GM23338 (cell line): ENCODE data around the gene EIF5A. TPM values are rescaled to one million over a fixed set of nuclear protein-coding genes. Genes with fewer than 3 reads are reported as not detected.

Experiments
- ATAC-seq: fragments of 200-7000 bp; cut with Tn5 transposase; 3 replicates; pipeline ENCODE4 v1.9.1; 2020
- DNase-seq: peaks from one replicate; pipeline ENCODE4 v3.0.0-alpha.2; 2015; ENCODE audit warnings: low spot score
- H2AFZ ChIP-seq: fragments of 200-600 bp; sonication (generic); 2 replicates; pipeline ENCODE4 v1.8.0; 2016; ENCODE audit warnings: antibody characterized with exemption, mild to moderate bottlenecking, moderate library complexity
- H3F3A ChIP-seq: fragments of 200-600 bp; sonication (generic); replicated peaks from 2 replicates; pipeline ENCODE4 v1.8.0; 2017; ENCODE audit warnings: antibody characterized with exemption, mixed run types, low read depth
- H3K27ac ChIP-seq: fragments of 200-600 bp; sonication (generic); 2 replicates; pipeline ENCODE4 v1.6.1; 2016; ENCODE audit warnings: low read depth
- H3K27me3 ChIP-seq: fragments of 200-600 bp; sonication (generic); 2 replicates; pipeline ENCODE4 v1.8.0; 2016; ENCODE audit warnings: mild to moderate bottlenecking, mixed run types, moderate library complexity; ENCODE audit not compliant: insufficient read depth
- H3K36me3 ChIP-seq: fragments of 200-600 bp; sonication (generic); 2 replicates; pipeline ENCODE4 v1.8.0; 2016; ENCODE audit warnings: mild to moderate bottlenecking; ENCODE audit not compliant: insufficient read depth
- H3K4me1 ChIP-seq: fragments of 200-600 bp; sonication (generic); 2 replicates; pipeline ENCODE4 v1.8.0; 2016; ENCODE audit warnings: mild to moderate bottlenecking, moderate library complexity; ENCODE audit not compliant: insufficient read depth
- H3K4me2 ChIP-seq: fragments of 200-600 bp; sonication (generic); 2 replicates; pipeline ENCODE4 v1.7.1; 2017; ENCODE audit warnings: mixed run types
- H3K4me3 ChIP-seq: fragments of 200-600 bp; sonication (generic); 2 replicates; pipeline ENCODE4 v1.6.1; 2016; ENCODE audit warnings: mixed run types
- H3K79me2 ChIP-seq: fragments of 200-600 bp; sonication (generic); replicated peaks from 2 replicates; pipeline ENCODE4 v1.8.0; 2017; ENCODE audit warnings: mild to moderate bottlenecking; ENCODE audit not compliant: insufficient read depth
- H3K9me2 ChIP-seq: fragments of 200-600 bp; sonication (generic); 2 replicates; pipeline ENCODE4 v1.8.0; 2017; ENCODE audit not compliant: insufficient read depth
- H4K20me1 ChIP-seq: fragments of 200-600 bp; sonication (generic); replicated peaks from 2 replicates; pipeline ENCODE4 v1.8.0; 2017; ENCODE audit warnings: mild to moderate bottlenecking; ENCODE audit not compliant: insufficient read depth
- H3K27ac Mint-ChIP-seq: 2 replicates; pipeline ENCODE4 v1.8.0; 2020; ENCODE audit warnings: inconsistent platforms, mild to moderate bottlenecking, moderate library complexity, mixed read lengths
- H3K27me3 Mint-ChIP-seq: 3 replicates; pipeline ENCODE4 v1.8.0; 2022; ENCODE audit warnings: low read depth, mild to moderate bottlenecking, moderate library complexity, mixed read lengths, inconsistent platforms; ENCODE audit not compliant: insufficient read depth, poor library complexity
- H3K36me3 Mint-ChIP-seq: 3 replicates; pipeline ENCODE4 v1.8.0; 2021; ENCODE audit warnings: low read depth, mild to moderate bottlenecking, inconsistent platforms, moderate library complexity, mixed read lengths
- H3K4me1 Mint-ChIP-seq: 3 replicates; pipeline ENCODE4 v1.8.0; 2020; ENCODE audit warnings: mild to moderate bottlenecking, inconsistent platforms, mixed read lengths
- H3K4me3 Mint-ChIP-seq: 3 replicates; pipeline ENCODE4 v1.8.0; 2021; ENCODE audit warnings: moderate library complexity, mild to moderate bottlenecking, inconsistent platforms, mixed read lengths
- H3K9me3 Mint-ChIP-seq: 3 replicates; pipeline ENCODE4 v1.8.0; 2020; ENCODE audit warnings: moderate library complexity, mild to moderate bottlenecking, inconsistent platforms, mixed read lengths
- EZH2phosphoT487 ChIP-seq: fragments of 200-600 bp; sonication (generic); IDR thresholded peaks from one replicate; pipeline ENCODE4 v1.8.1; 2018; ENCODE audit warnings: antibody characterized with exemption; ENCODE audit not compliant: unreplicated experiment
- JUNB ChIP-seq: IDR thresholded peaks from one replicate; pipeline ENCODE4 v1.6.1; 2016; ENCODE audit warnings: antibody characterized with exemption; ENCODE audit not compliant: unreplicated experiment
- NANOG ChIP-seq: IDR thresholded peaks from 2 replicates; pipeline ENCODE4 v1.6.1; 2016; ENCODE audit warnings: antibody characterized with exemption, borderline replicate concordance
- POLR2AphosphoS5 ChIP-seq: IDR thresholded peaks from 2 replicates; pipeline ENCODE4 v1.6.1; 2016; ENCODE audit warnings: antibody characterized with exemption, low read depth
- REST ChIP-seq: IDR thresholded peaks from one replicate; pipeline ENCODE4 v1.6.1; 2018; ENCODE audit warnings: antibody characterized with exemption; ENCODE audit not compliant: unreplicated experiment
- STAT1 ChIP-seq: IDR thresholded peaks from one replicate; pipeline ENCODE4 v1.6.1; 2016; ENCODE audit warnings: antibody characterized with exemption; ENCODE audit not compliant: unreplicated experiment
- ZNF114 ChIP-seq: fragments of 250-450 bp; sonication (Bioruptor Pico); IDR thresholded peaks from 2 replicates; pipeline ENCODE4 v1.5.0; 2020; ENCODE audit warnings: mild to moderate bottlenecking, moderate library complexity
- polyA plus RNA-seq: library from polyadenylated mRNA; unstranded; fragments of >200 nt; fragmentation: Nextera tagmentation; extraction: Ambion mirVana; gene quantifications from 2 replicates; pipeline ENCODE4 v1.2.1, GENCODE V29; 2016
- total RNA-seq: library from RNA; depleted of rRNA; stranded (reverse); fragments of >200 nt; shearing (Covaris generic); gene quantifications from 2 replicates; pipeline ENCODE4 v1.2.3, GENCODE V29; 2014

Gene EIF5A
- total and polyA plus RNA-seq, 2 experiments from 2014 or later: 833 to 1,562 TPM

DNA sequence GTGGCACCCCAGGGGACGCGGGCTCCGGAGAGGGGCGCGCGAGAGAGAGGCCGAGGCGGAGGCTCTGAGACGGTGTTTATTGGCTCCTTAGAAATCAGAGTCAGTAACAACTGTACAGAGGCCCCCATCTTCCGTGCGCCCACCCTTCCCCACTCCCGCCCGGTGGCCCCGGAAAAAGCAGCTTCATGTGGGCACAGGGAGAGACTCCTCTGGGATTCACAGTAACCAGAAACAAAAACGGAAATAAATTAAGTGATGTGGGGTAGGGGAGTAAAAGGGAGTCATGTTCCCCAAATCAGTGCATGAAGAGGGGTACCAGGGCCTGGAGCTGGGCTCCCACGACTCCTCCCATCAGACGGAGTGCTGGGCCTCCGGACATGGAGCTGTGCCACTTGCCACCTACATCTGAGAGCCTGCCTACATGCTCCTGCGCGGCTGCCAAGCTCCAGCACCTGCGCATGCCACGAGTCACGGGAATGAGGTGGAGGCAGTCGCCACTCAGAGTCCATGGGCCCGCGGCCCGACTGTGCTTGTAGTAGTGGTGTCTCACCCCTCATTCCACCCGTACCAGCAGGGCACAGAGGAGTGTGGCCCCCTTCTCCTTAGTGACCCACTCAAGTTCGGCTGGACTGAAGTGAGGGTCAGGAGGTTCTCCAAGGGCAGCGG is 8.3 kb downstream of the EIF5A start:
- peaks cover 25% of the 10 kb centered on the region for H3K27me3 Mint-ChIP-seq
- peak overlapping the region; percentile 91 for H3K27ac ChIP-seq
- H3K27me3 ChIP-seq: no peaks in the 10 kb centered on the region
- H3K4me3 ChIP-seq: peak overlapping the region; percentile 94
- no peaks in the 10 kb centered on the region for H3K9me2 ChIP-seq
- peaks cover 4% of the 10 kb centered on the region; the same call in 1 of the 3 replicates for H3K9me3 Mint-ChIP-seq
- peaks cover 57% of the 10 kb centered on the region for H3F3A ChIP-seq
- DNase-seq: no peak
- peak overlapping the region; percentile 81 for H3K4me3 Mint-ChIP-seq
- H3K36me3 Mint-ChIP-seq: peaks cover 77% of the 10 kb centered on the region
- H3K36me3 ChIP-seq: peaks cover 35% of the 10 kb centered on the region
- H3K79me2 ChIP-seq: peaks cover 16% of the 10 kb centered on the region
- H4K20me1 ChIP-seq: peaks cover 25% of the 10 kb centered on the region
- peaks cover 10% of the 10 kb centered on the region; the same call in 1 of the 2 replicates for H3K4me1 ChIP-seq
- peaks cover 37% of the 10 kb centered on the region for H3K4me1 Mint-ChIP-seq
- ATAC-seq: no peak; the same call in 2 of the 3 replicates
- H3K27ac Mint-ChIP-seq: peak overlapping the region; percentile 91
- peak overlapping the region; percentile 72; the same call in 1 of the 2 replicates for H2AFZ ChIP-seq
- TF ChIP-seq ZNF114 (CRISPR knock-in tag) (no peak), REST (no peak), JUNB (no peak), EZH2phosphoT487 (no peak), POLR2AphosphoS5 (no peak), NANOG (no peak)
- H3K4me2 ChIP-seq: peak overlapping the region; percentile 99

DNA sequence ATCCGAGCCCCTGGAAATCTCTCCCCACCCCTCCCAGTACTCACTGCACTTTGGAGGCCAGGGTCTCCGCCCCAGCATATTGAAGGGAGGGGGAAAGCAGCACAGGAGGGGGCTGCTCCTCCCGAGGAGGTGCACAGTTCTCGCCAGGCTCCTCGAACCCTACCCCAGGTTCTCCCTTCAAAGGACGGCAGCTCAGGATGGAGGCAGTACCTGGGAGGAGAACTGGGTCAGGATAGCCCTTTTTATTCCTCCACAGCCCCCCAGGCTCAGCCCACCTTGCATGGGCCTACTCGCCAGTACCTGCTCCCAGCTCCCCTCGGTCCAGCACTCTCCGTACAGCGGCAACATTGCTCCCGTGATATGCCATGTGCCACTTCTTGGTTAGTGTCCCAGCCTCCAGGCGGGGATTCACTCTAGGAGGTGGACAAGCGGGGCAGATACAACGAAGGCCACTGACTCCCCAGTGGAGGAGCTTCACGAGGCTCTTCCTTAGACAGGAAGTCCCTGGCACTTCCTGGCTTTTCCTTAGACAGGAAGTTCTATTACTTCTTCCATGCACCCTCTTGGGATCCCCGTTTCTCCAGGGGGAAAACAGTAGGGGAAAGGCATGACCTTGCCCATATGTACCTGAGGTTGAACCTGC is 9.9 kb downstream of the EIF5A start:
- DNase-seq (no peak), ATAC-seq (no peak)
- H3K9me3 Mint-ChIP-seq: no peaks in the 10 kb centered on the region
- peaks cover 30% of the 10 kb centered on the region for H3K36me3 ChIP-seq
- H3K27me3 ChIP-seq: no peaks in the 10 kb centered on the region
- H3K4me2 ChIP-seq: no peak overlapping the region
- no peak overlapping the region for H3K27ac Mint-ChIP-seq
- H3K4me3 Mint-ChIP-seq: peak overlapping the region; percentile 42; the same call in 1 of the 3 replicates
- no peak overlapping the region for H2AFZ ChIP-seq
- peaks cover 25% of the 10 kb centered on the region for H3K27me3 Mint-ChIP-seq
- H3F3A ChIP-seq: peaks cover 46% of the 10 kb centered on the region
- H4K20me1 ChIP-seq: peaks cover 13% of the 10 kb centered on the region
- H3K36me3 Mint-ChIP-seq: peaks cover 77% of the 10 kb centered on the region
- peaks cover 8% of the 10 kb centered on the region; the same call in 1 of the 2 replicates for H3K79me2 ChIP-seq
- no peaks in the 10 kb centered on the region for H3K9me2 ChIP-seq
- TF ChIP-seq ZNF114 (CRISPR knock-in tag) (no peak), STAT1 (no peak)
- no peak overlapping the region for H3K4me3 ChIP-seq
- peaks cover 25% of the 10 kb centered on the region for H3K4me1 Mint-ChIP-seq
- H3K4me1 ChIP-seq: peaks cover 6% of the 10 kb centered on the region; the same call in 1 of the 2 replicates
- H3K27ac ChIP-seq: no peak overlapping the region
